Liver (tissue), 9 donors: ENCODE data around the gene PRRG2. TPM values are rescaled to one million over a fixed set of nuclear protein-coding genes. Genes with fewer than 3 reads are reported as not detected.

Experiments
- DNase-seq: peaks from one replicate; pipeline ENCODE4 v3.0.0-alpha.2; 2017; ENCODE audit warnings: low spot score
- H3K27ac ChIP-seq, 2 donors: one replicate each; pipeline ENCODE4 v1.7.0; 2013; ENCODE audit warnings: inconsistent platforms in 2 of 2, low read length in 2 of 2, control low read depth in 1 of 2, low read depth in 1 of 2, mild to moderate bottlenecking in 1 of 2
- H3K27me3 ChIP-seq, 4 donors: one replicate each; pipeline versions ENCODE4 v1.6.1 to v1.7.0; 2013; ENCODE audit warnings: low read length in 3 of 4, inconsistent platforms in 1 of 4, mild to moderate bottlenecking in 1 of 4, moderate library complexity in 1 of 4; ENCODE audit not compliant: control insufficient read depth in 4 of 4, insufficient read depth in 4 of 4
- H3K36me3 ChIP-seq, 4 donors: one replicate each; pipeline versions ENCODE4 v1.6.1 to v1.7.0; 2013; ENCODE audit warnings: low read length in 3 of 4, mild to moderate bottlenecking in 3 of 4, low read depth in 1 of 4, moderate library complexity in 1 of 4; ENCODE audit not compliant: control insufficient read depth in 4 of 4, insufficient read depth in 3 of 4
- H3K4me1 ChIP-seq, 4 donors: one replicate each; pipeline versions ENCODE4 v1.6.1 to v1.7.0; 2013; ENCODE audit warnings: low read length in 3 of 4, mild to moderate bottlenecking in 3 of 4, moderate library complexity in 1 of 4; ENCODE audit not compliant: control insufficient read depth in 4 of 4, insufficient read depth in 4 of 4
- H3K4me3 ChIP-seq, 3 donors: one replicate each; pipeline versions ENCODE4 v1.6.1 to v1.7.0; 2013; ENCODE audit warnings: low read length in 3 of 3, control low read depth in 1 of 3, low read depth in 1 of 3, mild to moderate bottlenecking in 1 of 3
- H3K9ac ChIP-seq, 2 donors: one replicate each; pipeline ENCODE4 v1.7.0; 2013; ENCODE audit warnings: low read length in 2 of 2, mild to moderate bottlenecking in 2 of 2, moderate library complexity in 2 of 2, control low read depth in 1 of 2, low read depth in 1 of 2
- H3K9me3 ChIP-seq, 4 donors: one replicate each; pipeline versions ENCODE4 v1.6.1 to v1.7.0; 2013; ENCODE audit warnings: low read length in 3 of 4; ENCODE audit not compliant: control insufficient read depth in 4 of 4
- ATF3 ChIP-seq: IDR thresholded peaks from 2 replicates; pipeline ENCODE4 v1.6.1; 2016; ENCODE audit warnings: antibody characterized with exemption
- CTCF ChIP-seq: fragments of 150-350 bp; IDR thresholded peaks from 2 replicates; pipeline ENCODE4 v1.5.1; 2017; ENCODE audit warnings: improper control_type of control experiment, low read depth, low read length; ENCODE audit not compliant: missing input control
- EGR1 ChIP-seq, 2 donors: IDR thresholded peaks; 2 replicates each; pipeline ENCODE4 v1.6.1; 2016 to 2018; ENCODE audit warnings: antibody characterized with exemption in 2 of 2, low read depth in 2 of 2
- FOXA1 ChIP-seq: IDR thresholded peaks from 2 replicates; pipeline ENCODE4 v1.6.1; 2016; ENCODE audit warnings: antibody characterized with exemption
- GABPA ChIP-seq, 2 donors: IDR thresholded peaks in 1 of 2; conservative IDR thresholded peaks in 1 of 2; 2 replicates each; pipeline ENCODE4 v1.6.1; 2016; ENCODE audit warnings: antibody characterized with exemption in 2 of 2, mild to moderate bottlenecking in 1 of 2, moderate library complexity in 1 of 2
- HNF4A ChIP-seq, 2 donors: conservative IDR thresholded peaks; 2 replicates each; pipeline ENCODE4 v1.6.1; 2016; ENCODE audit warnings: antibody characterized with exemption in 2 of 2, mild to moderate bottlenecking in 2 of 2
- HNF4G ChIP-seq: IDR thresholded peaks from 2 replicates; pipeline ENCODE4 v1.6.1; 2016; ENCODE audit warnings: antibody characterized with exemption
- JUND ChIP-seq, 2 donors: IDR thresholded peaks; 2 replicates each; pipeline ENCODE4 v1.6.1; 2016; ENCODE audit warnings: antibody characterized with exemption in 2 of 2
- MAX ChIP-seq: IDR thresholded peaks from 2 replicates; pipeline ENCODE4 v1.6.1; 2016; ENCODE audit warnings: antibody characterized with exemption
- NR2F2 ChIP-seq: IDR thresholded peaks from 2 replicates; pipeline ENCODE4 v1.6.1; 2016; ENCODE audit warnings: antibody characterized with exemption
- RAD21 ChIP-seq, 2 donors: IDR thresholded peaks; 2 replicates each; pipeline ENCODE4 v1.6.1; 2016; ENCODE audit warnings: antibody characterized with exemption in 2 of 2, mild to moderate bottlenecking in 2 of 2
- REST ChIP-seq: IDR thresholded peaks from 2 replicates; pipeline ENCODE4 v1.6.1; 2016; ENCODE audit warnings: antibody characterized with exemption, mild to moderate bottlenecking
- RXRA ChIP-seq, 2 donors: IDR thresholded peaks; 2 replicates each; pipeline ENCODE4 v1.6.1; 2017 to 2018; ENCODE audit warnings: antibody characterized with exemption in 2 of 2, mild to moderate bottlenecking in 1 of 2
- SP1 ChIP-seq: IDR thresholded peaks from 2 replicates; pipeline ENCODE4 v1.6.1; 2018; ENCODE audit warnings: antibody characterized with exemption, mild to moderate bottlenecking
- YY1 ChIP-seq: IDR thresholded peaks from 2 replicates; pipeline ENCODE4 v1.6.1; 2016; ENCODE audit warnings: antibody characterized with exemption, mild to moderate bottlenecking
- ZBTB33 ChIP-seq: IDR thresholded peaks from 2 replicates; pipeline ENCODE4 v1.6.1; 2016; ENCODE audit warnings: antibody characterized with exemption
- WGBS: extraction: QIAGEN DNeasy Blood & Tissue Kit; methylation state at CpG from one replicate; pipeline ENCODE4 v1.1.7; 2013; 5-methylcytosine and 5-hydroxymethylcytosine counted together
- polyA plus RNA-seq, 2 donors: library from polyadenylated mRNA; stranded (reverse) in 1 of 2; unstranded in 1 of 2; fragments of 200-250 nt in 1 of 2; fragments of >200 nt in 1 of 2; fragmentation: Nextera tagmentation in 1 of 2; extraction: Ambion mirVana in 1 of 2; gene quantifications; one replicate each; pipeline versions ENCODE4 v1.2.1 to v1.2.3, GENCODE V29; 2013 to 2015
- total RNA-seq, 2 donors: library from RNA; depleted of rRNA; stranded (reverse); fragments of >200 nt; gene quantifications; one replicate each; pipeline ENCODE4 v1.2.3, GENCODE V29; 2014
- donor health status: healthy.
- donor health status: healthy.
- donor health status: healthy.
- donor health status: healthy.
- donor health status: healthy.

PRRG2 gene
- total and polyA plus RNA-seq, 4 donors: 1.1 to 2.8 (median 2.1) TPM

GRCh38 chr19:49556412-49557398 lies 24.4 kb upstream of the PRRG2 start:
- no peak overlapping the region for H3K27ac ChIP-seq
- 91% methylated on average over 66 of the region's 66 CpGs for WGBS
- DNase-seq: no peak
- H3K9ac ChIP-seq: no peak overlapping the region
- no peaks in the 10 kb centered on the region for H3K9me3 ChIP-seq
- H3K27me3 ChIP-seq: no peaks in the 10 kb centered on the region
- H3K4me3 ChIP-seq: no peak overlapping the region
- peaks cover 0 to 15% (median 10%) of the 10 kb centered on the region in 4 donors for H3K4me1 ChIP-seq
- no peak for TF ChIP-seq RAD21 (IDR thresholded peaks at IDR 0.05)
- TF ChIP-seq MAX: no peak
- no peak for TF ChIP-seq JUND (IDR thresholded peaks at IDR 0.05)
- no peak for TF ChIP-seq ATF3
- TF ChIP-seq CTCF: no peak
- TF ChIP-seq HNF4A (conservative IDR thresholded peaks at IDR 0.05): no peak
- no peak for TF ChIP-seq RXRA (IDR thresholded peaks at IDR 0.05)
- peaks cover 5 to 39% (median 16%) of the 10 kb centered on the region in 4 donors for H3K36me3 ChIP-seq

- Histone ChIP-seq H3K27ac (no peak overlapping the region), H3K9me3 (no peaks in the 10 kb centered on the region), H3K27me3 (no peaks in the 10 kb centered on the region), H3K4me1 (peaks cover 0 to 15% (median 10%) of the 10 kb centered on the region in 4 donors), H3K4me3 (no peak overlapping the region), H3K36me3 (peaks cover 5 to 39% (median 16%) of the 10 kb centered on the region in 4 donors), H3K9ac (no peak overlapping the region)
- no peak for DNase-seq
- WGBS: 94% methylated on average over 18 of the region's 18 CpGs
- TF ChIP-seq FOXA1: no peak
- TF ChIP-seq YY1: no peak
- no peak for TF ChIP-seq MAX
- TF ChIP-seq SP1: no peak
- TF ChIP-seq EGR1 (IDR thresholded peaks at IDR 0.05; ENCODE audit: low read depth in 2 of 2): no peak
- no peak for TF ChIP-seq GABPA (IDR thresholded peaks at IDR 0.05 in 1 of 2, conservative IDR thresholded peaks at IDR 0.05 in 1 of 2)
- TF ChIP-seq REST: no peak
- no peak for TF ChIP-seq ZBTB33
- TF ChIP-seq JUND (IDR thresholded peaks at IDR 0.05): no peak
- no peak for TF ChIP-seq HNF4G
- no peak for TF ChIP-seq NR2F2
- no peak for TF ChIP-seq RXRA (IDR thresholded peaks at IDR 0.05)
Measured at GRCh38 chr19:49557641-49558325, 23.3 kb upstream of the PRRG2 start.
